H1 (cell line): Measurements from ENCODE around the gene TNS3. TPM values are rescaled to one million over a fixed set of nuclear protein-coding genes. Genes with fewer than 3 reads are reported as not detected.

Experiments used
- ATF2 ChIP-seq: IDR thresholded peaks from 2 replicates; pipeline ENCODE4 v1.6.1; 2012; ENCODE audit warnings: low read length, inconsistent platforms
- BRCA1 ChIP-seq: IDR thresholded peaks from 2 replicates; pipeline ENCODE4 v1.6.1; 2012; ENCODE audit warnings: low read depth, low read length, improper control_type of control experiment
- GTF2F1 ChIP-seq: IDR thresholded peaks from 2 replicates; pipeline ENCODE4 v1.6.1; 2012; ENCODE audit warnings: low read depth, low read length, improper control_type of control experiment, borderline replicate concordance
- HDAC2 ChIP-seq, 2 experiments: fragments of 300-600 bp in 1 of 2; sonication (generic) in 1 of 2; IDR thresholded peaks; 2 replicates each; pipeline ENCODE4 v1.6.1; 2011 to 2012; ENCODE audit warnings: low read depth in 2 of 2, low read length in 2 of 2, mild to moderate bottlenecking in 2 of 2, moderate library complexity in 2 of 2, borderline replicate concordance in 1 of 2, inconsistent platforms in 1 of 2
- MAFK ChIP-seq: IDR thresholded peaks from 2 replicates; pipeline ENCODE4 v1.6.1; 2012; ENCODE audit warnings: low read depth, mild to moderate bottlenecking, improper control_type of control experiment, low read length
- RBBP5 ChIP-seq: IDR thresholded peaks from 2 replicates; pipeline ENCODE4 v1.7.1; 2012; ENCODE audit warnings: low read depth, mild to moderate bottlenecking, inconsistent platforms, low read length, moderate library complexity, borderline replicate concordance
- SP1 ChIP-seq: IDR thresholded peaks from 2 replicates; pipeline ENCODE4 v1.6.1; 2011; ENCODE audit warnings: low read depth, low read length
- polyA plus RNA-seq, 7 experiments: library from polyadenylated mRNA; depleted of rRNA in 3 of 7; stranded (reverse) in 5 of 7; unstranded in 2 of 7; fragments of >200 nt in 5 of 7; fragments of 200-250 nt in 2 of 7; gene quantifications; 1 replicate in 5 of 7; 2 replicates in 1 of 7; 4 replicates in 1 of 7; pipeline versions ENCODE4 v1.2.1 to v1.2.3, GENCODE V29; 2011 to 2013; ENCODE audit warnings: missing spikeins in 2 of 7, mixed read lengths in 2 of 7
- total RNA-seq: library from RNA; stranded (reverse); fragmentation: NEBNext Ultra II Directional; extraction: Animal tissue kit (Norgen Biotek cat#: 25700); gene quantifications from 2 replicates; pipeline ENCODE4 v1.2.1, GENCODE V29; 2021

The TNS3 gene
- total and polyA plus RNA-seq, 2 of the 8 experiments (the other 6 are each of a cell fraction or from before 2014, with no cell fraction given): 11.9 to 24.2 TPM

DNA sequence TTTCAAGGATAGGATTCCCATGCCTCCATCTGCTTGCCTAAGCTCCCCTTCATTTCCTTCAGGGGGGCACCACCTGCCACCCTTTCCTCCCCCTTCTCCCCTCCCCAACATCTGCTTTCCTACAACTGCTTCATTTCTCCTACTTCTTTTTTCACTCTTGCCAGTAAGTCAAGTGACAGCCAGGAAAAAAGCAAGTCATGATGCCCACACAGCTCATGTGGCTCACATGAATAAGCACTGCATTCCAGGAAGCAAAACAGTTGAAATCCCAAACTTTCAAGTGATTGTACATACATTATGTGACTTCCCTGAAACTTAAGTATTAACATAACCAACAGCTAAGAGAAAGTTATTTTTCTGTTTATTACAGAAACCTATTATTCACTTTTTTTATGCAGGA is 78.6 kb downstream of the TNS3 start (continued):
- TF ChIP-seq MAFK (no peak), GTF2F1 (no peak), ATF2 (no peak), SP1 (no peak), RBBP5 (no peak), HDAC2 (IDR thresholded peaks at IDR 0.05; ENCODE audit: borderline replicate concordance in 1 of 2, low read depth in 2 of 2, low read length in 2 of 2) (no peak), BRCA1 (no peak)
